Brain microvascular endothelial cell (primary cell): ENCODE results near the gene NDUFA9.

Source experiments
- DNase-seq: peaks from one replicate; pipeline ENCODE4 v3.0.0-alpha.2; 2020
- H3K27ac ChIP-seq: fragments of 250-450 bp; sonication (Bioruptor Pico); 2 replicates; pipeline ENCODE4 v1.5.1; 2020; ENCODE audit warnings: mild to moderate bottlenecking, moderate library complexity
- H3K27me3 ChIP-seq: fragments of 250-450 bp; sonication (Bioruptor Pico); replicated peaks from 2 replicates; pipeline ENCODE4 v1.5.1; 2020; ENCODE audit warnings: mild to moderate bottlenecking
- H3K36me3 ChIP-seq: fragments of 250-450 bp; sonication (Bioruptor Pico); replicated peaks from 2 replicates; pipeline ENCODE4 v1.5.1; 2020; ENCODE audit warnings: mild to moderate bottlenecking
- H3K4me3 ChIP-seq: 2 replicates; pipeline ENCODE4 v1.5.1; 2011; ENCODE audit warnings: low read depth, mild to moderate bottlenecking, control low read depth, low read length, moderate library complexity
- in situ Hi-C: cut with HindIII; loops from 2 replicates; pipeline ENCODE4 v1.10.0; 2017; ENCODE audit warnings: low sequenced_read_pairs, low pct_ligation_motif_present
- TF ChIP-seq, protein P1 (sequence below): IDR thresholded peaks from 2 replicates; pipeline ENCODE4 v1.5.1; 2011; ENCODE audit warnings: low read depth, mild to moderate bottlenecking, moderate library complexity, low read length, control low read depth, inconsistent platforms; ENCODE audit errors: missing control alignments

The NDUFA9 gene

DNA sequence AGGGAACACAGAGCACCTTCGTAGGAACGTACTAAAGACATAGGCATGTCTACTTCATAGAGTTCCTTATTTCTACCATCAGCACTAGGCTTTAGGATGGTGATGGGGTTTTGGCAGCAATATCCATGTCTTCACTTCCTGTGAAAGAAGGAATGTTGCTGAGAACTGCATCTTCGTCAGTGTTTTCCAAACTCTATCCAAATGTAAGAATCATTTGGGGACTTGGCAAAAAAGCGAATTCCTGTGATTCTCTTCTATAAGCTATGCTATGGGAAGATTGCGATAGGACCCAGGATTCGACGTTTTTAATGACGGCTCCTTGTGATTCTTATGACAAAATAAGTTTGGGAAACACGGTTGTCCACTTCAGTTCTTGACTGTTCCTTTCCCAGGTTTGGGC is 39.8 kb upstream of the NDUFA9 start:
- no peak overlapping the region for H3K4me3 ChIP-seq
- DNase-seq = no peak
- H3K27ac ChIP-seq = no peak overlapping the region
- in situ Hi-C loops = no loop called here
- peaks cover 25% of the 10 kb centered on the region for H3K36me3 ChIP-seq
- H3K27me3 ChIP-seq = no peaks in the 10 kb centered on the region
- TF ChIP-seq, protein P1, sequence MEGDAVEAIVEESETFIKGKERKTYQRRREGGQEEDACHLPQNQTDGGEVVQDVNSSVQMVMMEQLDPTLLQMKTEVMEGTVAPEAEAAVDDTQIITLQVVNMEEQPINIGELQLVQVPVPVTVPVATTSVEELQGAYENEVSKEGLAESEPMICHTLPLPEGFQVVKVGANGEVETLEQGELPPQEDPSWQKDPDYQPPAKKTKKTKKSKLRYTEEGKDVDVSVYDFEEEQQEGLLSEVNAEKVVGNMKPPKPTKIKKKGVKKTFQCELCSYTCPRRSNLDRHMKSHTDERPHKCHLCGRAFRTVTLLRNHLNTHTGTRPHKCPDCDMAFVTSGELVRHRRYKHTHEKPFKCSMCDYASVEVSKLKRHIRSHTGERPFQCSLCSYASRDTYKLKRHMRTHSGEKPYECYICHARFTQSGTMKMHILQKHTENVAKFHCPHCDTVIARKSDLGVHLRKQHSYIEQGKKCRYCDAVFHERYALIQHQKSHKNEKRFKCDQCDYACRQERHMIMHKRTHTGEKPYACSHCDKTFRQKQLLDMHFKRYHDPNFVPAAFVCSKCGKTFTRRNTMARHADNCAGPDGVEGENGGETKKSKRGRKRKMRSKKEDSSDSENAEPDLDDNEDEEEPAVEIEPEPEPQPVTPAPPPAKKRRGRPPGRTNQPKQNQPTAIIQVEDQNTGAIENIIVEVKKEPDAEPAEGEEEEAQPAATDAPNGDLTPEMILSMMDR = no peak

DNA sequence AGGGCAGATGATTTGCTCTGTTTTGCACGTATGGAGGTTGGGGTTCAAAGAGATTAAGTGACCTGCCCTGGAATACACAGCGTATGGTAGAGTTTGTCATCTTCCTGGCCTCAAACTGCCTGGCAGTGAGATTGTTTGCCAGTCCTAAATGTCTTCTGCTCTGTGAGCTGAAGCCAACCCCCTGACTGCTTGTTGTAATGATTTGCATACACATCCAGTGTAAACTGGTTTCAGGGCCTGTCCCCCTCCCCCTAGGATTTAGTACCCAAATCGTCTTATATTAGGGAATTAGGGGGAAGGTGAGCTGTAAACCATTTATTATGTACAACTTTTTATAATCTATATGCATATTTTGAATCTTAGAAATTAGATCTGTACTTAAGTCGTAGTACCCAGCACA is 38.4 kb upstream of the NDUFA9 start:
- in situ Hi-C loops = no loop called here
- no peaks in the 10 kb centered on the region for H3K27me3 ChIP-seq
- TF ChIP-seq, protein P1 = no peak
- no peak overlapping the region for H3K4me3 ChIP-seq
- no peak for DNase-seq
- H3K27ac ChIP-seq = no peak overlapping the region
- peaks cover 27% of the 10 kb centered on the region for H3K36me3 ChIP-seq

DNA sequence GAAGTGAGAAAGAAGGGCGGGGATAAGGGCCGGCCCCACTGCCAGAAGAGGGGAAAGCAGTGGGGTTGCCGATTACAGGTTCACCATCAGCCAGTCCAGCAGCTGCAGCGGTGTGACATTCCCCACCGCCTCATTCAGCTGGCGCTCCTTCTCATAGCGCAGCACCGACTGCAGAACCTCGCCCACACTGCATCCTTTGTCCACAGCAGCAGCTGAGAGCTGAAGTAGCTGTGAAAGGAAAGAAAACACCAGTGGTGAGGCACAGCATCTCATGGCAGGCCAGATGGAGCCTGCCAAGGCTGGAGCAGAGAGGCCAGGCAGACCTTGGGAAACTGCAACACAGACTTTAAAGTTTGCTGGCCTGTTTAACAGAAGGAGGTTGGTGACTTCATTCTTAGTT is 33.2 kb upstream of the NDUFA9 start:
- TF ChIP-seq, protein P1 = no peak
- in situ Hi-C loops = no loop called here
- peaks cover 24% of the 10 kb centered on the region for H3K36me3 ChIP-seq
- H3K27me3 ChIP-seq = no peaks in the 10 kb centered on the region
- H3K27ac ChIP-seq = no peak overlapping the region
- H3K4me3 ChIP-seq = no peak overlapping the region
- DNase-seq = no peak

DNA sequence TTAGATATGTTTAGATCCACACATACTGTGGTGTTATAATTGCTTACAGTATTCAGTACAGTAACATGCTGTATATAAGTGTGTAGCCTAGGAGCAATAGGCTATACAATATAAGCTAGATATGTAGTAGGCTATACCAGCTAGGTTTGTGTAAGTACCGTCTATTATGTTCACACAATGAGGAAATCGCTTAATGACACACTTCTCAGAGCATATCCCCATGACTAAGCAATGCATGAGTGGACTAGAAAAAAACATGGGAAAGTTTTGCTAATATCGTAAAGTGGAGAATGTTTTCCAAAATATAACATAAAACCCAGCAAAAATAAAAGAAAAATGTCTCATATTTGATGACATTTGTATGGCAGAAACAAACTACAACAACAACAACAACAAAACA is 27.4 kb upstream of the NDUFA9 start:
- no peak overlapping the region for H3K27ac ChIP-seq
- no peak overlapping the region for H3K4me3 ChIP-seq
- no peaks in the 10 kb centered on the region for H3K27me3 ChIP-seq
- in situ Hi-C loops = no loop called here
- TF ChIP-seq, protein P1 = no peak
- no peaks in the 10 kb centered on the region for H3K36me3 ChIP-seq
- no peak for DNase-seq

DNA sequence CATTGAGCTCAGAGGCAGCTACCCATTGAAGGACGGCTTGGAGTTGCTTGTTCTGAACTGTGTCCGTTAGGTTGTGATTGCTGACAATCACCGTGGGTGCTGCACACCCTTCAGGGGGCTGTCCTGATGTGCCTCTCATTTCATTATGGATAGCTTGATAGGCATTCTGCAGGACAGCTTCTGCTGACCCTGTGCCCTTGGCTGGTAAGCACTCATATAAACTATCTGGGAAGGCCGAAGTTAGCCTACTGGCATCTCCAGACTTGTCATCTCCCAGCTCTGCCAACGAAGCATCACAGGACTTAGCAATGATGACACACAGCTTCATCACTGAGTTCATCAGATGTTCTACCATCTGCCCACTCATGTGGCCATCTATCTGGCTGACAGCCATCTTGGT is 22.4 kb upstream of the NDUFA9 start:
- Histone ChIP-seq H3K27me3 (no peaks in the 10 kb centered on the region), H3K4me3 (no peak overlapping the region), H3K27ac (no peak overlapping the region), H3K36me3 (no peaks in the 10 kb centered on the region)
- no peak for DNase-seq
- TF ChIP-seq, protein P1 = no peak
- in situ Hi-C loops = no loop called here

DNA sequence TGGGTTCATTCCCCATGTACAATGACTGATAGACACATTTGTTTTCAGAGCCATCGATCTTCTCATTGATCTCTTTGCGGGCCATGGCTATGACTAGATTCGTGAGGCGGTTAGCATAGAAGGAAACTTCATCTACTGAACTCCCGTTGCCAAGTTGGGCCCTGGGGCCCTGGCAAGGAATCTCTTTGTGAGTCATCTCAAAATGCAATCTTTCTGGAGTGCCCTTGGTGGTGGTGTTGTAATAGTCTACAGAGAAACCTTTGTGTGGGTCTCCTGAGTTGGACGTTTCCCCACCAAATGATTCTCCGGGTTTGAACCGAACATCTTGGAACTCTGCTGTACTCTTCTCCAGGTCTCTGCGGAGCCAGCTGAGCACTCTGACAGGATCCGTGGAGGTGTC is 20.5 kb upstream of the NDUFA9 start:
- no peak overlapping the region for H3K4me3 ChIP-seq
- TF ChIP-seq, protein P1 = no peak
- DNase-seq = no peak
- no peaks in the 10 kb centered on the region for H3K36me3 ChIP-seq
- no peaks in the 10 kb centered on the region for H3K27me3 ChIP-seq
- in situ Hi-C loops = no loop called here
- no peak overlapping the region for H3K27ac ChIP-seq
